ENCODE data around the gene TMEM9.
"Not testable (repeated sequence)": the region's sequence is repeated elsewhere in the genome, so short reads cannot be mapped to it uniquely, and the experiment has no call there.

Gene TMEM9

GRCh38 chr1:201172999-201173610 is 18.8 kb upstream of the TMEM9 start:
- no peak for DNase-seq (ENCODE audit: low spot score)

- DNase-seq (ENCODE audit: low spot score): no peak
These were observed 18.1 kb upstream of the TMEM9 start for GRCh38 chr1:201172326-201172725.

- DNase-seq (ENCODE audit: low spot score): peak; percentile 6
These were observed 17.1 kb upstream of the TMEM9 start for GRCh38 chr1:201171063-201172036.

DNA sequence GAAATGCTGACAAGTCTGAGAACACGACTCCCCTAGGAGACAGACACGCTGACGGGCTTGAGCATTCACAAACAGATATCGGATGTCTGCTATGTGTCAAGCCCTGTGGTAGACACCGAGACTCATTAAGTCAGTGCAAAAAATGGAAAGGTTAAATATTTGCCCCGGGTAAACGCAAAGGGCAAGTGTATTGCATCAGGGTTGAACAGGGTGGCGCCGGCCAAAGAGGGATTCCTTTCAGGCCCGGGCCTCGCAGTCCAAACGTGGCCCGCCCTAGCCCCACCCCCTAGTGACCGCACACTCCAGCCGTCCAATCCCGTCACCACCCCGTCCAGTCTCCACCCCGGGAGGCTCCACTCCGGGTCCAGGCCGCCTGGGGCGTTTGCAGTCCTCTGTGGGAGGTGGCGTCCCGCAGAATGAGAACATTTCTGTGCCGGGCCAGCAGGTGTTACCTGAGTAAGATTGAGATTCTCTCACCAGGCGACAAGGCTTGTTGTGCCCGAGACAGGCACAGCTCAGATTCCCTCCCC is 16.3 kb upstream of the TMEM9 start:
- DNase-seq (ENCODE audit: low spot score): peak; percentile 68

- no peak for DNase-seq (ENCODE audit: low spot score)
These were observed 15.8 kb upstream of the TMEM9 start for GRCh38 chr1:201169971-201170532.

- no peak for DNase-seq (ENCODE audit: low spot score)
These were observed 14.9 kb upstream of the TMEM9 start for GRCh38 chr1:201169203-201169602.

DNA sequence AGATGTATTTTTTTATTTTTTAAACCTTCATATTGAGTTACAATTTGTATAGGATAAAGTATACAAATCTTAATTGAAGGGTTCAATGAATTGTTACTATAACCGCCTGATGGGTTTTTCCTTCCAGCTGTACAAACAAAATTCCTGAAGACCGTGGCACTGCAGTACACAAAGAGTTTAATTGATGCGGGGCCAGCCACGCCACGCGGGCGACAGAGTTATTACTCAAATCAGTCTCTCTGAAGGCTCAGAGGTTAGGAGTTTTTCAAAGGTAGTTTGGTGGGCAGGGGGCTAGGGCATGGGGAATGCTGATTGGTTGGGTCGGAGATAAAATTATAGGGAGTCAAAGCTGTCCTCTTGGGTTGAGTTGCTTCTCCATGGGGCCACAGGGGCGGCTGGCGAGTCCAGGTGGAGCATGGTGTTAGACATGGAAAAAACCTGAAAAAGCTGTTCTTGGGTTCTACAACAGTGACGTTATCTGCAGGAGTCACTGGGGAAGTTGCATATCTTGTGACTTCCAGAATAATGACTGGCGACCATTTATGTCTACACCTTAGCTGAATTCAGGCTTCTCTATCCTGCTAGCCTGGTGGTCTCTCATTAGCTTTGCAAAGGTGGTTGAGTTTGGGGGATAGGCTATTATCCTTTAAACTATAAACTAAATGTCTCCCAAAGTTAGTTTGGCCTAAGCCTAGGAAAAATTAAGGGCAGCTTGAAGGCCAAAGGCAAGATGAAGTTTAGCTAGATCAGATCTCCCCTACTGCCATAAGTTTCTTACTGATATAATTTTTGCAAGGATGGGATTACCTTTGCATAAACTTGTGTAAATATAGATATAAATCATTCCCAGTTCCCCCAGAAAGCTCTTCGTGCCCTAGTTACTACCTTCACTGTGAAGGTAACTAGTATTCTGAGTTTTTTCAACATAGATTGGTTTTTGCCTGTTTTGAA is 13.0 kb upstream of the TMEM9 start:
- DNase-seq (ENCODE audit: low spot score): no peak

DNA sequence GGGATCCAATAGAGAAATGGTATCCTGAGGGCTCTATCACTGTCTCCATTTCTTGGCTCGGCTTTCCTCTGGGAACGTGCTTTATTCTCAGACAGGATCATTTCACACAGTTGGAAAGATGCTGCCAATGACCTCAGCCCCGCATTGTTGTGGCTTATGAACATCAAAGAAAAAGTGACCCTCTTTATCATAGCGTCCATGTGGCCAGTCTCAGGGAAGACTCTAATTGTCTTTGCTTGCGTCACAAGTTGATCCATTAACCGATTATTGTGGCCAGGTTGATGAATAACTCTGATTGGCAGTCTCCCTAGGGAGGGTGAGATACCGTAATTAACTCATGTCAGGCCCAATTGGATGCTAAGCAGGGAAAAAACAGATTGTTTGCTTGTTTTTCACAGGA is 10.4 kb upstream of the TMEM9 start:
- DNase-seq (ENCODE audit: low spot score): no peak

- DNase-seq (ENCODE audit: low spot score): no peak
These were observed 9.4 kb upstream of the TMEM9 start for GRCh38 chr1:201163707-201164106.

DNA sequence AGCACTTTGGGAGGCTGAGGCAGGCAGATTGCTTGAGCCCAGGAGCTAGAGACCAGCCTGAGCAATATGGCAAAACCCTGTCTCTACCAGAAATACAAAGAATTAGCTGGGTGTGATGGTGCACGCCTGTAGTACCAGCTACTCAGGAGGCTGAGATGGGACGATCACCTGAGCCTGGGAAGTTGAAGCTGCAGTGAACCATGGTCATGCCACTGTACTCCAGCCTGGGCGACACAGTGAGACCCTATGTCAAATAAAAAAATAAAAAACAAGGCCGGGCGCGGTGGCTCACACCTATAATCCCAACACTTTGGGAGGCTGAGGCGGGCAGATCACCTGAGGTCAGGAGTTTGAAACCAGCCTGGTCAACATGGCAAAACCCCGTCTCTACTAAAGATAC is 8.8 kb upstream of the TMEM9 start:
- DNase-seq (ENCODE audit: low spot score): not testable (repeated sequence)

DNA sequence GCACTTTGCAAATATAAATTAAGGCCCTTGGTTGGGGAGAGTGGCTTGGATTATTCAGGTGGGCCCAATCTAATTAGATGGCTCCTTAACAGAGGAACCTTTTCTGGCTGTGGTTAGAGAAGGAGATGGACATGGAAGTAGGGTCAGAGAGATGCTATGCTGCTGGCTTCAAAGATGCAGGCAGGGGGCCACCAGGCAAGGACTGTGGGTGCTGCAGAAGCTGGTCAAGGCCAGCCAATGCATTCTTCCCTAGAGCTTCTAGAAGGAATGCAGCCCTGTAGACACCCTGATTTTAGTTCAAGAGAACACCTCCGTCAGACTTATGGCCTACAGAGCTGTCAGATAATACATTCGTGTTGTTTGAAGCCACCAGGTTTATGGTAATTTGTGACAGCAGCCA is 3.7 kb upstream of the TMEM9 start:
- DNase-seq (ENCODE audit: low spot score): no peak

DNA sequence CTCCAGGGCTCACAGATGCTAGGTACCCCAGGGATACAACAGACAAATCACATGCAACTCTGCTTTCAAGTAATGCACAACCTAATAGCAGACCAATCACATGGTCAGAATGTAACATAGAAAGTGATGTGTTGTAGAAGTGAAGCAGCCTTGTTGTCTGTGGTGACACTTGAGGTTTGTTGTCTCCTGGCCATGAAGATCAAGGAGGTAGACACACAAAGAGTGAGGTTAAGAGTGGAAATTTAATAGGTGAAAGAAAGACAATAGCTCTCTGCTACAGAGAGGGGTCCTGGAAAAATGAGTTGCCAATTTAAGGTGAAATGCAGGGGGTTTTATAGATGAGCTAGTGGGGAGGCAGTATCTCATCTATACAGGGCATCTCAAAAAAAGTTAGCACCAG is 2.5 kb upstream of the TMEM9 start:
- no peak for DNase-seq (ENCODE audit: low spot score)

GRCh38 chr1:201156346-201156745 is 2.1 kb upstream of the TMEM9 start:
- no peak for DNase-seq (ENCODE audit: low spot score)

DNA sequence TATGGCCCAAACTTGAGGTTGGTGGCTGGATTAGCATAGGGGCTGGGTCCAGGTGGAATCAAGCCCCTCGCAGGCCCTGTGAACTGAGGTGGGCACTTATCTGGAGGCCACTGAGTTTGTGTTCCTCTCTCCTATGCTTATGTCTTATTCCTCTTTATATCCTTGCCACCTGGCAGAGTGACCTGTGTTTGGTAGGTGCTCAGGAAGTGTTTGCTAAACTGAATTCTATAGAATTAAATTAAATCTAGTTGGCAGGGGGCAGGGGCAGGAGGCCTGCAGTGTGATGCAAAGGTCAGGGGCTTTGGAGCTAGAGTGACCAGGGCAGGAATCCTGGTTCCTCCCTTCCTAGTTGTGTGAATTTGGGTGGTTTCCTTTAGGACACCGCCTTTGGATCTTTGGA is 1.1 kb upstream of the TMEM9 start:
- DNase-seq (ENCODE audit: low spot score): no peak

DNA sequence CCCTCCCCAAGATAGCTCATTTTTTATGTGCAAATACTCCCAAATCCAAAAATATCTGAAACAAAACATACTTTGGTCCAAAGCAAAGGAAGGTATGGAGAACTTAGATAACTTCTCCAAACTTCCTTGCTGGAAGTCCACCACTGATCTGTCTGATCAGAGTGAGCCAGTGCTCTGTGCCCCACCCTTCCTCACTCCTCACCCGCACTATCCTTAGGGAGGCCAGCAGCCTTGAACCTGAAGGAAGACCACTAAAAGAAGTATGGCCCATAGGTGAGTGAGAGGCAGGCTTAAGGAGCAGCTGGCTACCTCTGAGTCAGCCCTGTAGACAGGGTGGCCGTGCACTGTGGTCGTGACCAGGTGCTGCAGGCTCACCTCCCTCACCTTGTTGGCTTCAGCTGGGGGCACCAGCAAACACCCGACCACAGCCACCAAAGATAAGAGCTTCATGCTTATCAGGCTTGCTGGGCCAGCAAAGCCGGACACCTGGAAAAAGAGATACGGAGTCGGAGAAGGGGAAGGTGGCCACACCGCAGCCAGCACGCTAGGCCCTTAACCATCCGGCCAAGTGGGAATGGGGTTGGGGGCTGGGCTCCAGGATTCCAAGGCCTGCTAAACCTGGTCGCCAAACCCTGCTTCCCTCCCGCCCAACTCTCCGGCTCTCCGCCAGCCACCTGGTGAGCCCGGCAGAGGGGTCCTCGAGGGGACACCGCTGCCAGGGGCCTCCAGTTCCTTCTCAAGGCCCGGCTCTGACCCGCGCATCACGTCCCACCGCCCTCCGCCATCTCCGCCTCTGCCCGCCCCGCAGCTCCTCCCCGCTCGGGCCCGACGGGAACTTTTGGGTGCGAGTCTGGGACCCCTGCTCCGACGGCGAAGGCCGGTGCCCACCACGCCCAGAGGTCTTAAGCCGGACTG is 543 bp downstream of the TMEM9 start:
- DNase-seq (ENCODE audit: low spot score): no peak

GRCh38 chr1:201149400-201149799 is 4.9 kb downstream of the TMEM9 start:
- DNase-seq (ENCODE audit: low spot score): no peak

DNA sequence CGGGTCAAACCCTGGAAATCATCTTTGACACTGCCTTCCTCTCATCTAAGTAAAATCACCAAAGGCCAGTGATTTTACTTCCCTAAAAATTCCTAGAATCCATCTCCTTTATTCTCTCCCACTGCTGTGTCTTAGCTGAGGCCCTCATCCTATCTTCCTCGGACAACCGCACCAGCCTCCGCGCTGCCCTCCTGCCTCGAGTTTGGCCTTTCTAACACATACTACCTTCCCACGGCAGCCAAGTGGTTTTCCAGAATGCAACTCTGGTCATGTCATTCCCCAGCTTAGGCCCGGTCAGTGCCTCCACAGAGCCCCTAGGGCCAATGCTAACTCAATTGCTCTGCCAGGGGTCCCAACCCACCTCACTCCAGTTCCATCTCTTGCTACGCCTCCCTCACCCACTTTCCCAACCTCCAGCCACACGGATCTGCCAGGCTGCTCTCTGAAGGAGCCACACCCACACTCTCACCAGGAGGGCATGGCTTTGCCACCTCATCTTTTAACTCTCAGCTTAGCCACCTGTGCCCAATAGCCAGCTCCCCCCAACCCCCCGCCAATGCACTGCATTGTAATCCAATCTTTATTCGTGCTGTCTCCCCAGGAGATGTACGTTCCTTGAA is 6.8 kb downstream of the TMEM9 start:
- DNase-seq (ENCODE audit: low spot score): no peak

DNA sequence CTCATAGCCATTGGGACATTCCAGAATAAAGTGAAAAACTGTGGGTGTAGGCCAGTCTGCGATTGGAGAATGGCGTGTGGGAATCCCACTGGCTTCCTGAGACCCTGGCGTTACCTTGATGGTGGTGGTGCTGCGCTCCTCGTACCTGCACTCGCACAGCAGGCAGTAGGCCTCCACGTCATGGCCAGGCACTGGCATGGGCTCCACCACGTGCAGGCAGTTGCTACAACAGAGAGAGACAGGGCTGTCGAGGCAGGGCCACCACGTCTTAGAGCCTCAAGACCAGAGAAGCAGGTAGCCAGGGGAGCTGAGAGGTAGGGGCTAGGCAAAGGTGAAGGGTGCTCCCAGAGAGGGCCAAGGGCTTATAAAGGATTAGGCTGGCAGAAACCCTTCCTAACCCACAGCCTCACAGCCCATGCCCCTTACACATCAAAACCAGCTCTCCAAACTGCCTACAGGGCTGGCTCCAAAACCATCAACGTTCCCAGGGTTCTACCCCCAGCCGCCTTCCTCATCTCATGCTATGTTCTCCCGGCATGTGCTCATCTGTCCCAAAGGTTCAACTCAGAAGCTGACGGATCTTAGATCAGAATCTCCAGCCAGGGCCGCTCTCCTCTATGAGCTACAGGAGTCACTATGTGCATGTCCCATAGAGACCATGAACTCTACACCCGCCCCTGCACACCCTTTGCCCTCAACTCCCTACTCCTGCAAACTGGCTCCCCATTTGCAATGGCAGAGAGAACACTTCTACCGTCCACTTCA is 7.5 kb downstream of the TMEM9 start:
- no peak for DNase-seq (ENCODE audit: low spot score)

DNA sequence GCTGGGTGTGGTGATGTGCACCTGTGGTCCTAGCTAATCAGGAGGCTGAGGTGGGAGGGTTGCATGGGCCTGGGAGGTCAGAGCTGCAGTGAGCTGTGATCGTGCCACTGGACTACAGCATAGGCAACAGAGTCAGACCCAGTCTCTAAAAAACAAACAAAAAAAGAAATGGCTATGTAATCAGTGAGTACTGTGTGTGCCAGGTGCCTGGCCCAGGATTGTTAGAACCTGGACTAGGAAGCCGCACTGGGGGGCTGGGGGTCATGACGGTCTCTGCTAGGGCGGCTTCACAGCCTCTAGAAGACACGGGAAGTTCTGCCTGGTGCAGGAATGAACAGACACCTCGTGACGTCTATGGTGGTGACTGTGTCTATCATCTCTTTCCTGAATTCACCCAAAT is 8.5 kb downstream of the TMEM9 start:
- DNase-seq (ENCODE audit: low spot score): no peak

Measured in CD4-positive, alpha-beta T cell treated with Interleukin-6 at 100 ng/mL for 8 hours (primary cell).